HEK293T (cell line): ENCODE data around the gene CALB2.

ENCODE experiments used
- CTCF ChIA-PET: fragments of 350-600 bp; formaldehyde crosslinking; extraction: SDS; loops from one replicate; lab custom pipeline; 2021; ENCODE audit warnings: antibody characterized with exemption, inconsistent platforms; lab: Yijun Ruan, JAX
- POLR2A ChIA-PET: fragments of 350-600 bp; formaldehyde crosslinking; extraction: SDS; loops from one replicate; lab custom pipeline; 2020; ENCODE audit warnings: antibody characterized with exemption, inconsistent platforms; lab: Yijun Ruan, JAX
- DNase-seq: peaks from one replicate; pipeline ENCODE4 v3.0.0; 2012; ENCODE audit warnings: mixed read lengths; ENCODE audit errors: extremely low spot score
- ARNT ChIP-seq: fragments of 450-650 bp; IDR thresholded peaks from 2 replicates; pipeline ENCODE4 v1.6.1; 2017; ENCODE audit warnings: mild to moderate bottlenecking
- BHLHE40 ChIP-seq: fragments of 450-650 bp; IDR thresholded peaks from 2 replicates; pipeline ENCODE4 v1.6.1; 2016; ENCODE audit warnings: mild to moderate bottlenecking, moderate library complexity, borderline replicate concordance
- CTBP1 ChIP-seq: fragments of 450-650 bp; IDR thresholded peaks from 2 replicates; pipeline ENCODE4 v1.6.1; 2016; ENCODE audit warnings: borderline replicate concordance
- ELF4 ChIP-seq: fragments of 450-650 bp; IDR thresholded peaks from 2 replicates; pipeline ENCODE4 v1.6.1; 2017; ENCODE audit warnings: antibody characterized with exemption
- FOXA1 ChIP-seq: fragments of 450-650 bp; IDR thresholded peaks from 2 replicates; pipeline ENCODE4 v1.6.1; 2016; ENCODE audit warnings: mild to moderate bottlenecking
- FOXK2 ChIP-seq: fragments of 450-650 bp; IDR thresholded peaks from 2 replicates; pipeline ENCODE4 v1.6.1; 2016; ENCODE audit warnings: mild to moderate bottlenecking
- FOXM1 ChIP-seq: fragments of 450-650 bp; IDR thresholded peaks from 2 replicates; pipeline ENCODE4 v1.6.1; 2017; ENCODE audit warnings: mild to moderate bottlenecking, borderline replicate concordance
- HDGF ChIP-seq: fragments of 450-650 bp; IDR thresholded peaks from 2 replicates; pipeline ENCODE4 v1.6.1; 2017; ENCODE audit warnings: antibody characterized with exemption, borderline replicate concordance
- L3MBTL2 ChIP-seq: fragments of 450-650 bp; conservative IDR thresholded peaks from 2 replicates; pipeline ENCODE4 v1.6.1; 2016; ENCODE audit warnings: mild to moderate bottlenecking
- LEF1 ChIP-seq: fragments of 450-650 bp; IDR thresholded peaks from 2 replicates; pipeline ENCODE4 v1.6.1; 2017; ENCODE audit warnings: mild to moderate bottlenecking, borderline replicate concordance
- NFRKB ChIP-seq: fragments of 450-650 bp; IDR thresholded peaks from 2 replicates; pipeline ENCODE4 v1.6.1; 2016; ENCODE audit warnings: mild to moderate bottlenecking, moderate library complexity
- PKNOX1 ChIP-seq: fragments of 450-650 bp; IDR thresholded peaks from 2 replicates; pipeline ENCODE4 v1.6.1; 2016
- SP1 ChIP-seq: fragments of 450-650 bp; IDR thresholded peaks from 2 replicates; pipeline ENCODE4 v1.6.1; 2017
- SUZ12 ChIP-seq: fragments of 450-650 bp; IDR thresholded peaks from 2 replicates; pipeline ENCODE4 v1.6.1; 2016; ENCODE audit warnings: mild to moderate bottlenecking
- TARDBP ChIP-seq: fragments of 450-650 bp; IDR thresholded peaks from 2 replicates; pipeline ENCODE4 v1.6.1; 2016
- ZNF384 ChIP-seq: fragments of 450-650 bp; IDR thresholded peaks from 2 replicates; pipeline ENCODE4 v1.6.1; 2016

The CALB2 gene

GRCh38 chr16:71368958-71369357 lies 10.4 kb downstream of the CALB2 start:
- DNase-seq, result no peak
- no peak for TF ChIP-seq SP1
- TF ChIP-seq FOXK2, result no peak
- ChIA-PET CTCF (no interaction called here), POLR2A (no interaction called here)

GRCh38 chr16:71369494-71369893 lies 11.0 kb downstream of the CALB2 start:
- POLR2A ChIA-PET, result no interaction called here
- no peak for DNase-seq
- TF ChIP-seq ZNF384 (no peak), SP1 (no peak), L3MBTL2 (no peak), SUZ12 (no peak), TARDBP (no peak), ARNT (no peak), FOXM1 (no peak), FOXA1 (no peak)
- CTCF ChIA-PET, result no interaction called here

GRCh38 chr16:71371237-71371636 lies 12.7 kb downstream of the CALB2 start:
- POLR2A ChIA-PET, result no interaction called here
- TF ChIP-seq FOXA1 (no peak), SUZ12 (no peak), HDGF (no peak), ARNT (no peak), LEF1 (no peak)
- DNase-seq, result no peak
- CTCF ChIA-PET, result no interaction called here

GRCh38 chr16:71373073-71373472 lies 14.6 kb downstream of the CALB2 start:
- POLR2A ChIA-PET, result no interaction called here
- DNase-seq, result no peak
- TF ChIP-seq CTBP1 (no peak), ZNF384 (no peak), FOXM1 (no peak), ELF4 (no peak), LEF1 (no peak), BHLHE40 (no peak), HDGF (no peak), ARNT (no peak), FOXA1 (no peak), L3MBTL2 (no peak), NFRKB (no peak), FOXK2 (no peak), SUZ12 (no peak), TARDBP (no peak), SP1 (no peak), PKNOX1 (no peak)
- CTCF ChIA-PET, result interaction anchor here (0.9 kb wide), 1 partner anchor 686 kb away, joined by 3 read pairs; no protein-coding TSS in a partner anchor

GRCh38 chr16:71376465-71377157 lies 18.1 kb downstream of the CALB2 start:
- ChIA-PET POLR2A (no interaction called here), CTCF (no interaction called here)
- DNase-seq, result no peak

GRCh38 chr16:71379711-71380110 lies 21.2 kb downstream of the CALB2 start:
- ChIA-PET CTCF (interaction anchor here (1.3 to 1.7 kb wide), 2 partner anchors 12 to 33 kb away, joined by 3 to 6 read pairs; no protein-coding TSS in a partner anchor), POLR2A (no interaction called here)
- DNase-seq, result no peak
- no peak for TF ChIP-seq ELF4
- TF ChIP-seq FOXM1, result no peak
- no peak for TF ChIP-seq SUZ12
- TF ChIP-seq L3MBTL2, result no peak
- TF ChIP-seq ZNF384, result no peak
- no peak for TF ChIP-seq LEF1
- TF ChIP-seq TARDBP, result no peak
- no peak for TF ChIP-seq ARNT
- no peak for TF ChIP-seq BHLHE40
- no peak for TF ChIP-seq PKNOX1
- no peak for TF ChIP-seq HDGF
- TF ChIP-seq SP1, result no peak
- no peak for TF ChIP-seq FOXK2
- TF ChIP-seq NFRKB, result no peak

More at GRCh38 chr16:71376465-71377157, 18.1 kb downstream of the CALB2 start:
- no peak for TF ChIP-seq CTBP1
- no peak for TF ChIP-seq PKNOX1
- no peak for TF ChIP-seq BHLHE40
- TF ChIP-seq LEF1, result no peak

GRCh38 chr16:71380831-71381230 lies 22.3 kb downstream of the CALB2 start:
- no peak for TF ChIP-seq LEF1
- TF ChIP-seq FOXA1, result no peak
- no peak for TF ChIP-seq CTBP1
- no peak for TF ChIP-seq ZNF384
- no peak for TF ChIP-seq ARNT
- no peak for TF ChIP-seq PKNOX1
- no peak for TF ChIP-seq TARDBP
- no peak for TF ChIP-seq NFRKB
- TF ChIP-seq SP1, result no peak
- DNase-seq, result no peak
- POLR2A ChIA-PET, result no interaction called here
- CTCF ChIA-PET, result interaction anchor here (1.3 to 1.7 kb wide), 2 partner anchors 13 to 32 kb away, joined by 3 to 6 read pairs; no protein-coding TSS in a partner anchor
